Hematopoietic multipotent progenitor cell treated with erythropoietin and hydrocortisone succinate and interleukin-3 and kit ligand, for 4 days (in vitro differentiated cells): Measurements from ENCODE around the gene RILPL2.
"Not testable (repeated sequence)": the region's sequence is repeated elsewhere in the genome, so short reads cannot be mapped to it uniquely, and the experiment has no call there.

Experiments
- DNase-seq: peaks from one replicate; pipeline ENCODE4 v3.0.0-alpha.2; 2015

Gene RILPL2

GRCh38 chr12:123436017-123436964 is at the start of gene RILPL2:
Gene RILPL2 (minus strand): TSS chr12:123436684. CDS start chr12:123436420, 264 bp downstream.
- DNase-seq = peak; percentile 98

- no peak for DNase-seq
Observed at GRCh38 chr12:123485756-123486155, 49.3 kb upstream of the RILPL2 start.

DNA sequence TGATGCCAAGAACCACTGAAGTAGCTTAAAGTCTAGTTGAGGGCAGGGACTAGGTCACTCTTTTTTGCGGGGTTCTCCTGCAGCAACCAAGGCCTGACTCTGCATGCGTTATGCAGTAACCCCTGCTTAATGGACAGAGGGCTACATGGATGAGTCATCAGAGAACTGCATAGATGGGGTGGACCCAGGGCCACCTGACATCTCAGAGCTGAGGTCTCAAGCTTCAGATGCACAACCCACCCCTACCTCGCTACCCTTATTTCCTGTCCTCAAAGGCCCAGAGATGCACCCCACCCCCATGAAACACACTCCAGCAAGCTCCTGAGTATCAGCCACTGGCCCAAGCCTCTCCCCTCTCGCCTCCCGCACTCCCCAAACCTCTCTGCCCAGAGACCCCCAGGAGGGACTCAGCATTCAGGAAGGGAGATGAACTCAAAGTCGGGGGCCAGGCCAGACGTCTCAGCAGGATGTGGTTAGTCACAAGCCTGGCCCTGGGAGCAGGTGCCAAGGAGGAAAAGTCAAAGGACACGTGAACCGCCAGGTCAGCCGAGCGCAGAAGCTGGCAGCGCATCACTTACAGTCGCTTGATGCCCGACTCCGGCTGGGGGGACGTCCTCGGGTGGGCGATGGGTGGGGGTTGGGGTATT is 47.2 kb upstream of the RILPL2 start:
- peak; percentile 22 for DNase-seq

DNA sequence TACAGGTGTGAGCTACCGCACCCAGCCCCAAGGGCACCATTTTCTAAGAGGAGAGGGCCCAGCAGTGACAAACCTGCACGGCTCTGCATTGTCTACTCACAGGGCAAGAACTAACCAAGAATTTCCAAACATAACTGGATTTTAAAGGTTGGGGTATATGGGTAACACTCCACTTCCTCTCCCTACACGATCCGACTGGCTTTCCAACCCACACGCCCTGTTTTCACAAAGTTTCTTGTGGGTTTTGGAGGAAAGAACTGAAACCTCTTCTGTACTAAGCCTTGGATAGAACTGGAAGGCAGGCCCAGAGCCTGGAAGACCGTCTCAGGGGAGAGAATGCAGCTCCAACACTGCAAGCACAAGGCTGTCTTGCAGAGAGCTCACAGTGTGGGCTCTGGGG is 46.4 kb upstream of the RILPL2 start:
- DNase-seq = no peak

DNA sequence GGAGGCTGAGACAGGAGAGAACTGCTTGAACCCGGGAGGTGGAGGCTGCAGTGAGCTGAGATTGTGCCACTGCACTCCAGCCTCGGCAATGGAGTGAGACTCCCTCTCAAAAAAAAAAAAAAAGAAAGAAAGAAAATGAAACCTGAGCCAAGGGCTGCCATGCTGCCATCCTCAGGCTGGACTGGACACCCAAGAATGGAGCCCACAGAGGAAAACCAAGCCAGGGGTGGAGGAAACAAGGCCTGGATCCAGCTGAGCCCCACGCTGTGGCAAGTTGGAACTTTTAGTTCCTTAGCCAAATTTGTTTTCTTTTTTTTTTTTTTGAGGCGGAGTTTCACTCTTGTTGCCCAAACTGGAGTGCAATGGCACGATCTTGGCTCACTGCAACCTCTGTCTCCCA is 44.8 kb upstream of the RILPL2 start:
- DNase-seq = not testable (repeated sequence)

- DNase-seq = no peak
Observed at GRCh38 chr12:123479442-123480180, 43.1 kb upstream of the RILPL2 start.

GRCh38 chr12:123478762-123479161 is 42.3 kb upstream of the RILPL2 start:
- DNase-seq = no peak

DNA sequence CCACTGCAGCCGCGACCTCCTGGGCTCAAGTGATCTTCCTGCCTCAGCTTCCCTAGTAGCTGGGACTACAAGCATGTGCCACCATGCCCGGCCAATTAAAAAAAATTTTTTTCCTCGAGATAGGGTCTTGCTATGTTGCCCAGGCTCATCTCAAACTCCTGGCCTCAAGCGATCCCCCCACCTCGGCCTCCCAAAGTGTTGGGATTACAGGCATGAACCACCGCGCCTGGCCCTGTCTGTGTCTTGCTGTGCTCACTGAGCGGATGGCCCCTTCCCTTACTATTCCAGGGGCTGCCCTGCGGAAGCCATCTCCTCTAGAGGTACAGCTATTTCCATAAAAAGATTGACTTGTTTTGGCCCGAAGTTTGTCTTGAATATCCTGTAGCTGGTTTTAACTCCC is 41.6 kb upstream of the RILPL2 start:
- no peak for DNase-seq

DNA sequence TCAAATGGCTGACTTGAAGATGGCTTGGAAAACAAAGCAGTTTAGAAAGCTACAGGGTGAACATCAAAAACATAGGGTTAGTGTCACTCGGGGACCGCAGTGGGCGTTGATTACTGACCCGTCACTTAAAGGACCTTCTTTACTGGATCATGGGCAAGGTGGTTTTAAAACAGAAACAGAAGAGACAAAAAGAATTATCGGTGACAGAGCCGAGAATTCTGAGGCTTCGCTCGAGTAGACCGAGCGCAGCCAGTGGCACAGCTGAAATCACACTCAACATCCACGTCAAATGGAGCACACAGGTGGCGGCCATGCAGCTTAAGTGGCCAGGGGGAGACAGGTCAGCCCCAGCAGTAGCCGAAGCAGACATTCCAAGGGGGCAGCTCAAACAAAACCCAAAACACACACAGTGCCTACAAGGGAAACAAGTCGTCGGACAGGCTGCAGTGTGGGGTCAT is 38.8 kb upstream of the RILPL2 start:
- DNase-seq = no peak

DNA sequence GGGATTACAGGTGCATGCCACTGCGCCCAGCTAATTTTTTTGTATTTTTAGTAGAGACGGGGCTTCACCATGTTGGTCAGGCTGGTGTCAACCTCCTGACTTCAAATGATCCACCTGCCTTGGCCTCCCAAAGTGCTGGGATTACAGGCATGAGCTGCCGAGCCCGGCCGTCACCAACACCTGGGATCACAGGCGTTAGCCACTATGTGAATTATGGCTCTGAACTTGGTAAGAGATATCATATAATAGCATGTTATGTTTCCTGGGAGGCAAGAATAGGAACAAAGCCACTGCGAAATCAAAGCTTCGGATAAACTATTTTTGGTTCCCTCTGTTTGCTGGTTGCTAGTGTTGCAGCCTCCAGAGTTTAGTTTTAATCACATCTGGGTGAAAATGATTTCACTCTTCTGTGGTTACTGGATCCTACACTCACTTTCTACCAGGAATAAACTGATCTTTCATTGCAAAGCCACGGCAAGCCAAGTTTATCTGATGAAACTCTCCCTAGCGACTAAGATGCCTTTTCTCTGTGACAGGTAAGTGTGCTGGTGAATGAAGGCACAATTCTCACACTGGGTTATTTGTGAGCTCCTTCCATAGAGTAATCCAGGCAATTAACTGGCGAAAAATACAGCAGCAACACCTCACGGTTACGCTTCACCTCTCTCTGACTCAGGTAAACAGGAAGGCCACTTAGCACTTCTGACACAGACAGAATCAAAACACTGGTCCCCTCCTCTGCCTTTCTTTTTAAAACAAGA is 38.2 kb upstream of the RILPL2 start:
- DNase-seq = no peak

- no peak for DNase-seq
Observed at GRCh38 chr12:123472438-123472849, 36.0 kb upstream of the RILPL2 start.

DNA sequence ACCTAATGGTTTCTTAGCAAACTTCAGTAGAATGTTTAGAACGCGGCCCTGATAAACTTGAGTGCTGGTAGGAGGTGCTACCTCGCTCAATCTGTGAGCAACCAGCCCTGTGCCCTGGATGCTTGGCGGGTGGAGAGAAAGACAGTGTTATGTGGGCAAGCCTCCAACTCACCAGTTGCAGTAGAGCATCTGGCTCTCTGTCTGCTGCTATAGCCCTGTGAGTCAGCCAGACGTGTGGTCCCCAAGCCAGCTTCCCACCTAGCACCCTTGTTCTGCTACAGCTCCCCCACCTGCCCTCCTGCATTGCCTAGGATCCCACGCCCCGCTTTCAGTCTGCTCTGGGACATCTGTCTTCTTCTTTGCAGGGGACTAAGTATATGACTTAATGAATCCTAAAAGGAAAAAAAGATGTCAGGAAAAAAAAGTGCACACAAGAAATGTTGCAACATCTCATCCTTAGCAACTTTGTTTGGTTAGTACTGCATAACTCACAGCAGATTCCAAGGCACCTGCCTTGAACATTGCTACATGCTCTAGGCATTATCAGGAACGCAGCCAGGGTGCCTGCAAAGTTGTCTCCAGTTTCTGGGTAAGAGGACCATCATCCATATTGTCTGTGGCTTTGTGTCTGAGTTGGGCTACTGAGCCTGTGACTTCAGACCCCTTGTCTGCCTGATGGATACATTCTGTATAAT is 35.0 kb upstream of the RILPL2 start:
- DNase-seq = no peak

- no peak for DNase-seq
Observed at GRCh38 chr12:123469978-123470377, 33.5 kb upstream of the RILPL2 start.

DNA sequence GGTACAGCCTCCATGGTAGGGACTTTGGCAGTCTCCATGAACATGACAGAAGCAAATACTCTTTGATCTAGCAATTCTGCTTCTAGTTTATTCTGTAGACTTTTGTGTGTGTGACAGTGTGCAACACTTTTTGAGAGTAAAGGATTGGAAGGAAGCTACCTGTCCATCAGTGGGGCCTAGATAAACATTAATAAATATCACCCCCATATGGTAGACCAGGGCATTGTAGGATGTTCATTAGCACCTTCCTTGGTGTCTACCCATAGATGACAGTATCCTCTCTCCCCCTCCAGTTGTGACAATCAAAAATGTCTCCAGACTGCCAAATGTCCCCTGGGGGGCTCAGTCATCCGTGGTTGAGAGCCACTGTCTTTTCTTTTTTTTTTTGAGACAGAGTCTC is 32.3 kb upstream of the RILPL2 start:
- peak; percentile 60 for DNase-seq

GRCh38 chr12:123465084-123465483 is 28.6 kb upstream of the RILPL2 start:
- no peak for DNase-seq

DNA sequence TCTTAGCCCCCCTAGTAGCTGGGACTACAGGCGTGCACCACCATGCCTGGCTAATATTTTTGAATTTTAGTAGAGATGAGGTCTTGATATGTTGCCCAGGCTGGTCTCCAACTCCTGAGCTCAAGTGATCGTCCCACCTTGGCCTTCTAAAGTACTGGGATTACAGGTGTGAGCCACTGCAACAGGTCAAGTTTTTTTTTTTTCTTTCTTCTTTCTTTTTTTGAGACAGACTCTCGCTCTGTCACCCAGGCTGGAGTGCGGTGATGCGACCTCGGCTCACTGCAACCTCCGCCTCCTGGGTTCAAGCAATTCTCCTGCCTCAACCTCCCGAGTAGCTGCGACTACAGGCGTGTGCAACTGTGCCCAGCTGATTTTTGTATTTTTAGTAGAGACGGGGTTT is 26.7 kb upstream of the RILPL2 start:
- not testable (repeated sequence) for DNase-seq

DNA sequence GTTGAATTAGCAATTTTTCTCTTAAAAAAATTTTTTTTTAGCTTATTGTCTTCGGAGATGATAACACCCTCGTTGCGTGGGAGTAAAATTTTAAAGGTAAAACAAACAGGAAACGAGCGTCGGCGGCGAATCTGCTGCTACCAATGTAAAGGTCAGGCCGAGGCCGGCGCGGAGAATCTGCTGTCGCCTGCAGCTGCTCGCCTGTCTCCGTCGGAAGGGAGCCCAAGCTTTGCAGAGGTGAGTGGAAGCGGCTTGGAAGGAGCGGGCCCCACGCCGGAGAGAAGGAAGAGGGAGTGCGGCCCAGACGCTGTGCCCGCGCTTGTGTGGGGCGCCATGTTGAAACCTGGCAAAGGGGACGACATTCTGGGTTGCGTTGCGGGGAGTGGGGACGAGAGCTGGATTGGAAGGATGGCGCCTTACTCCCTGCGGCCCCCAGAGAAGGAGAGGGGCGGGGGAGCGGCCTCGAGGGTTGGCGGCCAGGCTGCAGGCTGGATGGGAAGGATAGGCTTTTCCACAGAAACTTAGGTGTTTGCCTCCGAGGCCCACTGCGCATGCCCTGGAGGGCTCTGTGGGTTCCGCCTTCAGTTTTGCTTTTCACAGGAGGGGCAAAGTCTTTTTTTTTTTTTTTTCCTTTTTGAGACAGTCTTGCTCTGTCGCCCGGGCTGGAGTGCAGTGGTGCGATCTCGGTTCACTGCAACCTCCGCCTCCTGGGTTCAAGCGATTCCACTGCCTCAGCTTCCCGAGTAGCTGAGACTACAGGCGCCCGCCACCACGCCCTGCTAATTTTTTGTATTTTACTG is 21.7 kb upstream of the RILPL2 start, which contains the start of gene SNRNP35:
Gene SNRNP35, plus strand, starts transcription at position 160 of the 800 bp plus-strand sequence. CDS start 7,402 bp downstream, outside the sequence.
- peak; percentile 94 for DNase-seq

DNA sequence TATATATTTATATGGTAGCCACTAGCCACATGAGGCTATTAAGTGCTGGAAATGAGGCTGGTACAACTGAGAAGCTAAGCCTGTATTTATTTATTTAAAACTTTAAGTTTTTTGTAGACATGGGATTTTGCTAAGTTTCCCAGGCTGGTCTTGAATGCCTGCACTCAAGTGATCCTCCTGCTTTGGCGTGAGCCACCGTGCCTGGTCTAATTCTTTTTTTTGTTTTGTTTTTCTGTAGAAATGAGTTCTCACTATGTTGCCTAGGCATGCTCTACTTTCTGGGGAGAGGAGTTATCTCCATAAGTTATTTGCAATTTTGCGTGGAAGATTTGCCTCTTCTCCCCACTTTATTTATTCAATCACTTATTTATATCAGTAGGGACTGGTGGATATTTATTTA is 16.7 kb upstream of the RILPL2 start:
- no peak for DNase-seq

DNA sequence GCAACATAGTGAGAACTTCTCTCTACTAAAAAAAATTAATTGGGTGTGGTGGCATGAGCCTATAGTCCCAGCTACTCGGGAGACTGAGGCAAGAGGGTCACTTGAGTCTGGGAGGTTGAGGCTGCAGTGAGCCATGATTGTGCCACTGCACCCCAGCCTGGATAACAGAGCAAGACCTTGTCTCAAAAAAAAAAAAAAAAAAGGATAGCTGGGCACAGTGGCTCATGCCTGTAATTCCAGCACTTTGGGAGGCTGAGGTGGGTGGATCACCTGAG is 15.7 kb upstream of the RILPL2 start:
- not testable (repeated sequence) for DNase-seq

DNA sequence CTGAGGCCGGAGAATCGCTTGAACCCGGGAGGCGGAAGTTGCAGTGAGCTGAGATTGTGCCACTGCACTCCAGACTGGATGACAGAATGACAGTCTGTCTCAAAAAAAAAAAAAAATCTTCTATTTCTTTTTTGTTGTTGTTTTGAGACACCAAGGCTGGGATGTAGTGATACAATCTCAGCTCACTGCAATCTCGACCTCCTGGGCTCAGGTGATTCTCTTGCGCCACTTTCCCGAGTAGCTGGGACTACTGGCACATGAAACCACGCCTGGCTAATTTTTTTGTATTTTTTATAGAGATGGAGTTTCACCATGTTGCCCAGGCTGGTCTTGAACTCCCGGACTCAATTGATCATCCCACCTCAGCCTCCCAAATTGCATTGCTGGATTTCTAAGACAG is 14.2 kb upstream of the RILPL2 start:
- DNase-seq = no peak

DNA sequence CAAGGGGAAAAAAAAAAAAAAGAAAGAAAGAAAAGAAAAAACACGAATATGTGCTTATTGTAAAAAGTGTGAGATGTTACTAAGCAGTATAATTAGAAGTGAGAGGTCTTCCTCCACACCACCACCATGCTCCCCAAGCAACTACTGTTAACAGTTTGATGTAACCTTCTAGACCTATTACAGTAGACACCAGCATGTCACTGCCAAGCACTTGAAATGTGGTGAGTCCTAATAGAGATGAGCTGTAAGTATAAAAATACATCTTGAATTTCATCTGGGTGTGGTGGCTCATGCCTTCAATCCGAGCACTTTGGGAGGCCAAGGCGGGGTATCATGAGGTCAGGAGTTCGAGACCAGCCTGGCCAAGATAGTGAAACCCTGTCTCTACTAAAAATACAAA is 13.4 kb upstream of the RILPL2 start:
- DNase-seq = no peak
